Natural killer cell (primary cell): ENCODE data around the gene SMCO3. TPM values are rescaled to one million over a fixed set of nuclear protein-coding genes. Genes with fewer than 3 reads are reported as not detected.
A peak's percentile ranks its signal among the peaks of the same experiment; 100 is the strongest.

Experiments
- ATAC-seq, 3 donors: fragments of 150-1000 bp in 2 of 3; fragments of 200-7000 bp in 1 of 3; cut with Tn5 transposase; 1 replicate in 1 of 3; 2 replicates in 2 of 3; pipeline ENCODE4 v1.10.0; 2021; ENCODE audit warnings: mild to moderate bottlenecking in 2 of 3, moderate library complexity in 2 of 3
- DNase-seq, 2 donors: peaks; one replicate each; pipeline versions ENCODE4 v3.0.0 to v3.0.0-alpha.2; 2013 to 2021; ENCODE audit warnings: mixed read lengths in 1 of 2
- H3K27ac ChIP-seq: one replicate; pipeline ENCODE4 v1.5.1; 2013; ENCODE audit warnings: mild to moderate bottlenecking, low read length
- H3K27me3 ChIP-seq: one replicate; pipeline ENCODE4 v1.6.1; 2013; ENCODE audit warnings: low read length; ENCODE audit not compliant: control insufficient read depth, insufficient read depth
- H3K36me3 ChIP-seq: one replicate; pipeline ENCODE4 v1.6.1; 2013; ENCODE audit warnings: low read length; ENCODE audit not compliant: control insufficient read depth, insufficient read depth
- H3K4me1 ChIP-seq: one replicate; pipeline ENCODE4 v1.6.1; 2013; ENCODE audit warnings: low read length; ENCODE audit not compliant: control insufficient read depth, insufficient read depth
- H3K4me3 ChIP-seq: one replicate; pipeline ENCODE4 v1.5.1; 2013; ENCODE audit warnings: low read length
- H3K9me3 ChIP-seq: one replicate; pipeline ENCODE4 v1.6.1; 2013; ENCODE audit warnings: low read length; ENCODE audit not compliant: control insufficient read depth, insufficient read depth
- H3K27ac Mint-ChIP-seq, 2 donors: one replicate each; pipeline ENCODE4 v1.8.0; 2022; ENCODE audit warnings: mild to moderate bottlenecking in 2 of 2, mixed read lengths in 2 of 2, moderate library complexity in 1 of 2
- H3K27me3 Mint-ChIP-seq, 2 donors: one replicate each; pipeline ENCODE4 v1.8.0; 2022; ENCODE audit warnings: low read depth in 2 of 2, mixed read lengths in 2 of 2
- H3K36me3 Mint-ChIP-seq: one replicate; pipeline ENCODE4 v1.8.0; 2022; ENCODE audit warnings: mixed read lengths
- H3K4me1 Mint-ChIP-seq, 2 donors: one replicate each; pipeline ENCODE4 v1.8.0; 2022; ENCODE audit warnings: mixed read lengths in 2 of 2
- H3K4me3 Mint-ChIP-seq: one replicate; pipeline ENCODE4 v1.8.0; 2022; ENCODE audit warnings: mild to moderate bottlenecking, moderate library complexity, mixed read lengths
- H3K9me3 Mint-ChIP-seq, 2 donors: one replicate each; pipeline ENCODE4 v1.8.0; 2022; ENCODE audit warnings: mixed read lengths in 2 of 2
- WGBS: methylation state at CpG from one replicate; pipeline ENCODE4 v1.1.7; 2013; ENCODE audit warnings: missing lambda C conversion rate; ENCODE audit not compliant: insufficient coverage; 5-methylcytosine and 5-hydroxymethylcytosine counted together
- intact Hi-C: fragments of 100-400 bp; cut with micrococcal nuclease; formaldehyde crosslinking; loops from one replicate; pipeline ENCODE4 v1.14.2; 2022
- total RNA-seq, 4 donors: library from RNA; stranded (reverse); fragments of 120-200 nt in 1 of 4; gene quantifications; one replicate each; pipeline versions ENCODE4 v1.2.3 to v1.2.4, GENCODE V29; 2013 to 2022
- TF ChIP-seq, protein P1 (sequence below): fragments of 200-600 bp; IDR thresholded peaks from one replicate; pipeline ENCODE4 v1.8.0; 2022; ENCODE audit warnings: antibody characterized with exemption

Gene SMCO3
- total RNA-seq, 3 donors from 2014 or later (not counting 1 experiment from before 2014, with no cell fraction given) = not detected

DNA sequence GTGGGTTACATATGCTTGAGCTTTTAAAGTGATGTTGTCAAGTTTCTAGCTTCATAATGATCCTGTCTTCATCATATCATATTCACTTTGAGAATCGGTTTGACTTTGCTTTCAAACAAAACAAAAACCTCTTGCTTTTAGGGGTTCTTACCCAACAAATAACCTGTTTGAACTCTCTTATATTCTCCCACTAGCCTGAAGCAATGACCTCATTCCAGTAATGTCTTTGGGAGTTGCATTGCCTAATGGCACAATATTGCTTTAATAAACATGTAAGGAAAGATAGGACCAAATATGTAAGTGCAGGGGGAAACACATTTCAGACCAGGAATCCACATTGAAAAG lies 38.4 kb downstream of the SMCO3 start:
- H3K27me3 ChIP-seq = no peaks in the 10 kb centered on the region
- H3K27ac Mint-ChIP-seq = peak overlapping the region; percentile 96 to 99
- 25% methylated on average over 1 of the region's 1 CpG for WGBS
- DNase-seq = no peak
- H3K36me3 Mint-ChIP-seq = no peaks in the 10 kb centered on the region
- TF ChIP-seq, protein P1, sequence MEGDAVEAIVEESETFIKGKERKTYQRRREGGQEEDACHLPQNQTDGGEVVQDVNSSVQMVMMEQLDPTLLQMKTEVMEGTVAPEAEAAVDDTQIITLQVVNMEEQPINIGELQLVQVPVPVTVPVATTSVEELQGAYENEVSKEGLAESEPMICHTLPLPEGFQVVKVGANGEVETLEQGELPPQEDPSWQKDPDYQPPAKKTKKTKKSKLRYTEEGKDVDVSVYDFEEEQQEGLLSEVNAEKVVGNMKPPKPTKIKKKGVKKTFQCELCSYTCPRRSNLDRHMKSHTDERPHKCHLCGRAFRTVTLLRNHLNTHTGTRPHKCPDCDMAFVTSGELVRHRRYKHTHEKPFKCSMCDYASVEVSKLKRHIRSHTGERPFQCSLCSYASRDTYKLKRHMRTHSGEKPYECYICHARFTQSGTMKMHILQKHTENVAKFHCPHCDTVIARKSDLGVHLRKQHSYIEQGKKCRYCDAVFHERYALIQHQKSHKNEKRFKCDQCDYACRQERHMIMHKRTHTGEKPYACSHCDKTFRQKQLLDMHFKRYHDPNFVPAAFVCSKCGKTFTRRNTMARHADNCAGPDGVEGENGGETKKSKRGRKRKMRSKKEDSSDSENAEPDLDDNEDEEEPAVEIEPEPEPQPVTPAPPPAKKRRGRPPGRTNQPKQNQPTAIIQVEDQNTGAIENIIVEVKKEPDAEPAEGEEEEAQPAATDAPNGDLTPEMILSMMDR = no peak
- intact Hi-C loops = loop anchor here (2.0 kb wide), 1 partner anchor 357 kb away; no protein-coding TSS in a partner anchor
- no peaks in the 10 kb centered on the region for H3K9me3 Mint-ChIP-seq
- ATAC-seq = no peak
- peak overlapping the region; percentile 69 for H3K27ac ChIP-seq
- peaks cover 25% of the 10 kb centered on the region for H3K4me1 ChIP-seq
- peaks cover 50% of the 10 kb centered on the region in 2 donors for H3K4me1 Mint-ChIP-seq
- peaks cover 0 to 5% of the 10 kb centered on the region in 2 donors for H3K27me3 Mint-ChIP-seq
- H3K36me3 ChIP-seq = no peaks in the 10 kb centered on the region
- no peak overlapping the region for H3K4me3 ChIP-seq
- peak overlapping the region; percentile 100 for H3K4me3 Mint-ChIP-seq
- H3K9me3 ChIP-seq = no peaks in the 10 kb centered on the region

DNA sequence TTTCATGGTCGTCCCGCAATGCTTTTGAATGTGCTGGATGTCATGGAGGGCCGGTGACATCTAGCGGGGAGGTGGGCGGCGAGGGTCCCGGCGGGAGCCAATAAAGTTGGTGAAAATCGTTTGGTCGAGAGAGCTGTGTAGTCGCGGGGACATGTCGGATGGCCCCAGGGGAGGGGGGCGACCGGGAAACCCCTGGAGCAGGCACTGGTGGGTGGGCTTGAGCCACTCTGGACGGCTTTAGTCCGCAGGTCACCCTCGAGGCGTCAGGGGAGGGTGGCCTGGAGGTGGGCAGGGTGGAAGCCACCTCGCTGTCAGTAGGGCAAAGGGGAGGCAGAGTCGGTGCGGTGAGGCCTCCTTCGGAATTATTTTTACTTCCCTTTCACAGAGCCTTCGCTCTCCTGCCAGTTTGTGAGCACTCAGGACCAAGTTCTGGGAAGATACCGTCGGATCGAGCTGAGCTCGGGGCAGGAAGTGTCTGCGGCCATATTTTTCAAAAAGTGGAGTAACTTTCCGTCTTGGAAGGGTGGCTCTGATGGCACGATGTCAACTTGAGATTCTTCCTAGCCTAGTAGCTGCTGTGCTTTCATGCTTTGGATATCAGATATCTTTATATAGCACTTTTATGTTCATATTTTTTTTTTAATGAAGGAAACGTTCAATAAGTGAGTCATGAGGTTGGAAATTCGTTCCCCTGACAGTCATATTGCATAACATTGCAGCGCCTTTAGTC lies 38.9 kb downstream of the SMCO3 start:
- intact Hi-C loops = loop anchor here (1.0 to 5.0 kb wide), 4 partner anchors 28 to 1673 kb away; partner anchors contain the start of genes C12orf60, GSG1 and WBP11
- DNase-seq = peak; percentile 37 to 57
- peaks cover 0 to 5% of the 10 kb centered on the region in 2 donors for H3K27me3 Mint-ChIP-seq
- H3K36me3 Mint-ChIP-seq = no peaks in the 10 kb centered on the region
- H3K9me3 ChIP-seq = no peaks in the 10 kb centered on the region
- no peak for ATAC-seq
- H3K27ac Mint-ChIP-seq = peak overlapping the region; percentile 96 to 99
- H3K4me1 ChIP-seq = peaks cover 25% of the 10 kb centered on the region
- peak overlapping the region; percentile 63 for H3K4me3 ChIP-seq
- TF ChIP-seq, protein P1 = no peak
- no peaks in the 10 kb centered on the region for H3K27me3 ChIP-seq
- 3% methylated on average over 34 of the region's 34 CpGs for WGBS
- no peaks in the 10 kb centered on the region for H3K9me3 Mint-ChIP-seq
- H3K4me3 Mint-ChIP-seq = peak overlapping the region; percentile 100
- H3K4me1 Mint-ChIP-seq = peaks cover 53% of the 10 kb centered on the region in 2 donors
- H3K36me3 ChIP-seq = no peaks in the 10 kb centered on the region
- peak overlapping the region; percentile 69 for H3K27ac ChIP-seq

DNA sequence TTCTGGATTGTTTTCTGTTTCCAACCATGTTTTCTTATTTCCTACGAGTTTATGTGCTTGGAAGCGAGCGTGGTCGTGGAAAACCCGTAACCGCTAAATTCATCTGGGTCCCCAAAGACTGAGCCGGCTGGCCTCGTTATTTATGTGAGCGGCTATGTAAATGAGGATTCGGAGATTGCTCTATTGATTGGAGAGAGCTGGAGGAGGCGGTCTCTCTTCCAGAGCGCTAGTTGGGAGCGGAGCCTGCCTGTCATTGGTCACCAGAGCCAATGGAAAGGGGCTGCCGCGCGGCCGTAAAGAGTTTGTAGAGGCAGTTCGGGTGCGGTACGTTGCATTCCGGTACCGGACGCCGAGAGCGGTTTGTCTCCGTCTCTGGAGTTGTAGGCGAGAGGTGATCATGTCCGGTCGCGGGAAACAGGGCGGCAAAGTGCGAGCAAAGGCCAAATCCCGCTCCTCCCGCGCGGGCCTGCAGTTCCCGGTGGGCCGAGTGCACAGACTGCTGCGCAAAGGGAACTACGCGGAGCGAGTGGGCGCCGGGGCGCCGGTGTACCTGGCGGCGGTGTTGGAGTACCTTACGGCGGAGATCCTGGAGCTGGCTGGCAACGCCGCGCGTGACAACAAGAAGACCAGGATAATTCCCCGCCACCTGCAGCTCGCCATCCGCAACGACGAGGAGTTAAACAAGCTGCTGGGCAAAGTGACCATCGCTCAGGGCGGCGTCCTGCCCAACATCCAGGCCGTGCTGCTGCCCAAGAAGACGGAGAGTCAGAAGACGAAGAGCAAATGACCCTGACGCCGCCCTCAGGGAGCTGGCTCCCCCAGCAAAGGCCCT lies 39.7 kb downstream of the SMCO3 start:
- peak; percentile 85 to 95 for DNase-seq
- H3K27ac Mint-ChIP-seq = peak overlapping the region; percentile 96 to 99
- H3K9me3 Mint-ChIP-seq = no peaks in the 10 kb centered on the region

More for the DNA sequence above, 39.7 kb downstream of the SMCO3 start:
- Histone ChIP-seq H3K27ac (peak overlapping the region; percentile 69), H3K36me3 (no peaks in the 10 kb centered on the region), H3K4me1 (peaks cover 28% of the 10 kb centered on the region), H3K27me3 (no peaks in the 10 kb centered on the region), H3K9me3 (no peaks in the 10 kb centered on the region), H3K4me3 (peak overlapping the region; percentile 63)
- Mint-ChIP-seq H3K4me3 (peak overlapping the region; percentile 100), H3K36me3 (no peaks in the 10 kb centered on the region), H3K4me1 (peaks cover 60 to 61% of the 10 kb centered on the region in 2 donors), H3K27me3 (no peaks in the 10 kb centered on the region)
- intact Hi-C loops = loop anchor here (1.0 to 5.0 kb wide), 4 partner anchors 29 to 1672 kb away; partner anchors contain the start of genes C12orf60, GSG1 and WBP11
- ATAC-seq = peak; percentile 54 to 75 (median 64)
- TF ChIP-seq, protein P1 = no peak
- under 1% methylated on average over 67 of the region's 67 CpGs for WGBS
